ENCODE measurements around the gene ARNT2.
A peak's percentile ranks its signal among the peaks of the same experiment; 100 is the strongest.

ARNT2 gene

DNA sequence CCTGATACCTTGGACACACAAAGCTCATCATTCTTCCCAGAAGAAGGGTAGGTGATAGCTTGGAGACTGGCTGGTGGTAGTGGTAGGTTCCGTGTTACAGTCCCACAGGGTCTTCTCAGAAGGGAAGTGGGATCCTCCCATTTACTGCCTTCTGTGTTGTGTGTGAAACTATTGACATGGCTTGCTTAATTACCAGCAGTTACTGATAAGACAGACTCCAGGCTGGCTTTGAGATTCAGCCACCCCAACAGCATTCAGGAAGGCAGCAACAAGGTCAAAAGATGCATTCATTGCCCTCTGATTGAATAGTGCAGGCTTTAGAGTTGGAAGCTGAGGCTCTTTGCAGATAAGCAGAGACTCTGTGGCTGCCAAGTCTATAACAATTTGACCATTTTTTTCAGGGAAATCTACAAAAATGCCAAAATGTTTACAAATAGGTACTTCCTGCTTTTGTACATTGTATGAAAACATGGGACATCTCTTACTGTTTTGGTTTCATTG is 7.7 kb downstream of the ARNT2 start:
- DNase-seq: no peak

DNA sequence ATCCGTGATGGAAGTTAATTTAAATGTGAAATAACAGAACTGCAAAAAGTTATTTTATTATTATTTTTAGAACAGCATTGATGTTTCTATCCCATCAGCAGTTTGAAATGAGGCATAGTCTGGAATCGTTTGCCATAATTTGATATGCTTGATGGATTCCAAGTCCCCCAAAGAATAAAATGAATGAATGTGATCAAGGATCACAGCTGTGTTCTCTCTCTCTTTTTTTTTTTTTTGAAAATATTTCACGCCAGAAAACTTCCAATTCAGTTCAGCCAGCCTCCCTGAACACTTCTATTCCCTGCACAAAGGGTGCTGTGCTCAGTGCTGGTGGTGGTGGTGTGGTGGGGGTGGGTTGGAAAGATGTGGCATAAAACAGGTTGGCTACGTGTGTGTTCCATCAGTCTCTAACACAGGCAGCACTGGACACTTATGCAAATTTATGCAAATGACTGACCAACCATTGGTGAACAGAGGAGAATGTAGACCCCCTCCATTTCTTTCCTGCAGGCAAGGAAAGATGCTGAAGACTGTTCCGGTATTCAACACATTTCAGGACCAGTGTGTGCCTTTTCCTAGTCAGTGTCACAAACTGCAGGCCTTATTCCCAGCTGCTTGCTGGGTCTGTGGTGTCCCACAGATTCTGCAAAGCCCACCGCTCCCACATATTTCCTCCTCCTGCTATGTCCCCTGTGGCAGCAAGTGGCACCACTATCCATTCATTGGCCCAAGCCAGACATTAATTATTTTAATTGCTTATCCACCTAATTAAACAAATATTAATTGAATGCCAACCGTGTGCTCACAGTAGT is 10.6 kb downstream of the ARNT2 start:
- no peak for DNase-seq

DNA sequence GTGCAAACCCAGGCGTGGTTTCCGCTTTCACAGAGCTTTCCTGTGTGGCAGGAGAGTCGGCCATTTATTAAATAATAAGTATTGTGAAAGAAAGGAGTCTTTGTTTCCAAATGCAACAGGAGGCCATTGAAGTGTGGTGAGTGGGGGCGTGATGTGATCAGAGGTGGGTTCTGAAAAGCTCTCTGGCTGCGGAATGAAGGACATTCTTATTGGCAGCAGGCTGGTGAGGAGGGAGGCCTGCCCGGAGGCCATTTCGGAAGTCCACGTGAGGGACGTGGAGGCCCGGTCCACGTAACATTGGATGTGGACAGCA is 11.1 kb downstream of the ARNT2 start:
- DNase-seq: no peak

DNA sequence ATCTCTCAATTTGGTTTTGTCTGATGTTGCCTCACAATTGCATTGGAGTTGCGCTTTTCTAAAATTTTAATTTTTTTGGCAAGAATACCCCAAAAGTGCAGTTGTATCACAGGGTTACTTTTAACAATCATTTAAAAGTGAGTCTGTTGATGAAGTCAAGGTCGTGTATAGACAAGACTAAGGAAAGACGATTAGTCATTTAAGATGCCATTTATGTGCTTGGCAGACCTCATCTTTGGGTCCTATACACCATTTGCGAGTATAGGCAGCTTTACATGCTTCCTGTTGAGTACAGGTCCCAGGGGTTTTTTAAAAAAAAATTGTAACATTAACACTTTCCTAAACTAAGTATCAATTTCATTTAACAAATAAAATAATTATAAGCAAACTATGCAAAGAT is 12.5 kb downstream of the ARNT2 start:
- no peak for DNase-seq

DNA sequence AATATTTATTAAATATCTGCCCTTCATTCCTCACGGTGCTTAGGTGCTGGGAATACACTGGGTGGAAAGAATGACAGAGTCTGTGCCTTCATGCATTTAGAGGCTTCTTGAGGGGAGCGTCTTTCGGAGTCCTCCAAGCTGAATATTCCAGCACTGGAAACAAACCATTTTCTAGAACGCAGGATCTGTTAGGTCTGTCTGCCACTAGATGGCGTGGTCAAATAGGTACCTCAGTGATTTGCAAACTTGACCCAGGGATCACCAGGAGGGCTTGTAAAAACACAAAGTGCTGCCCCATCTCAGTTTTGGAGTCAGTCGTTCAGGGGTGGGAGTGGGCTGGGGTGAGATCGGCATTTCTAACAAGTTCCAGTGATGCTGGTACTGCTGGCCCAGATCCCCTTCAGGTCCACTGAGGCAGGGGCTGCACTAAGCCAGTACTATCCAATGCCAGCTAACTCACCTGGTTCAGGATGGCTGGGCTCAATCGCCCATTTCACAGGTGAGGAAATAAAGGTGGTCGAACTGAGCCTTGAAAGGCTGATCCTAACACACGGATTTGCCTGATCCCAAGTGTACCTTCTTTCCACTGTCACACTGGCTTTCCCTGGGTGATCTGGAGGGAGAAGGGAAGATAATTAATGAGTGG is 14.8 kb downstream of the ARNT2 start:
- DNase-seq: peak; percentile 17

DNA sequence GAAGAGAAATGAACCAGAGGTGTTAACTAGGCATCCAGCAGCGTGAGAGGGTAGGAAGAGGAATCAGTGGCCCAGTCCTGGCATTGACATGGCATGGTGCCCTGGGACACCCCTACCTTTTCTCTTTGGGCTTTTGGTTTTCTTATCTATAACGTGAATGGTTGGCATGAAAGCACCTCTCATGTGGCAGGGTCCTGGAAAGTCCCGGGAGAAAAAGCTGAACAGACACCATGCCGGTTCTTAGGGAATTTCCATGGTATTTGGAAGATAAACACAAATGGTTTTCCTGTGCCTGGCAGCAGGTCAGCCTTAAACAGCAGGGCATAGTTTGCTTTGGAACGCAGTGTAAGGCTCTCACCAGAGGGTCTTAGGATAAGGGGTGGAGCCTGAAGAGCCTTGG is 15.4 kb downstream of the ARNT2 start:
- no peak for DNase-seq

DNA sequence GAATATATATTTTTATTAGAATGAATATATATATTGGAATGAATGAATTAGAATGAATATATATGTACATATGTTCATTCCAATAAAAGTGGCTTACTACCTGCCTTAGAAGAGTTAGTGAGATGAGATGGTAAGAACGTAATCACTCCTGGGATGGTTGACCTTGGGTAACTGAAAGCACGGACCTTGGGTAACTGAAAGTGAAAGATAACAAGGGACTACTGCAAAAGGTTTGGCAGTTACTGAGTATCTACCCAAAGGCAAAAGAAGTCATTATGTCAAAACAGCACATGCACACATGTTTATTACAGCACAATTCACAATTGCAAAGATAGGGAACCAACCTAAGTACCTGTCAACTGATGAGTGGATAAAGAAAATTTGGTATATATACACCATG is 16.5 kb downstream of the ARNT2 start:
- no peak for DNase-seq

DNA sequence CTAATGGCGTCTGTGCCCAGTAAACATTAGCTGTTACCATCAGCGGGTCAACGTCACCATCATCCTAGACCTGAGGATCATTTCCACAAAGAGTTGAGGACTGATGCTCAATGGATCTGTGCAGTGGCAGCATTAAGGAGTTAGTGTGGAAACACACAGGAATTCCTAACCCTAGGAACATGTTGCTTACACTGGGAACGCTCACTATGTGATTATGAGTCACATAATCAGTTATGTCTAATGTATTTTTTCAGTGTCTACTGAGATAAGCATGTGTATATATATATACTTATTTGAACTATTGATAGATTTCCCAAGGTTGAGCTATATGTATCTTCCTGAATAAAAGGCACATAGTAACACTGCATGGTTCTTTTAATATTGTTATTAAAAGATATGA is 19.0 kb downstream of the ARNT2 start:
- DNase-seq: no peak

DNA sequence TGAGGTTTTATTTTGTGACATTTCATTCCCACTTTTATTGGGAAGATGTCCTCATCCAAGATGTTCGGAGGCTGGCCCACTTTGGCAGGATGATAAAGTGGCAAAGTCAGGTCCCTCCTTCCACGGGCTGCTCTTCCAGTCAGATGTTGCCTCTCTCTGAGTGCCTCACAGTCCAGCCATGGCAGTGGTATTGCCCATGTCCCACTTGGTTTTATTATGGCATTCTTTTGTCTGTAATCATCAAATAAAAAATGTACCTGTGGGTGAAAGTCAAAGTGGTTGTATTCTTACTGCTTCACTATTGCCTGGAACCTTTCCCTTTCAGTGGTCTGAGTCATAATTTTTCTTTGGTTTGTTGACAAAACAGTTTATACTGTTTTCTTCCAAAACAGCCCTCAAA is 20.2 kb downstream of the ARNT2 start:
- DNase-seq: no peak

DNA sequence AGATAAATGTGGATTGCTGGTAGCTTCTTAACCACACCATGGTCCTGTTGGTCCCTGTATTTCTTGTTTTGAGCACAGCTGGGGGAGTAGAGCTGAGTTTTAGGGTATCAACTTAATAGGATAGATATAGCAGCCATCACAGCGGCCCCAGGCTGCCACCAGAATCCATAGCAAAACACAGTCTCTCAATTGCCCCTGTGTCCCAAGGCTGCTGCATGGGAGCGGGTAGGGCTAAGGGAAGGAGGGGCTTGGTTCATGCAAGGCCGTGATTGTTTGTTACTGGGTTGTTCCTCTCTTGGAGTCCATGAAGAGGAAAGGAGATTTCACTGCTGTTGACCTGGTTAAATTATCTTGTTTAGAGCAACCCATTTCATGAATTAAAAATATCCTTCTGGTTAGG is 22.1 kb downstream of the ARNT2 start:
- no peak for DNase-seq

DNA sequence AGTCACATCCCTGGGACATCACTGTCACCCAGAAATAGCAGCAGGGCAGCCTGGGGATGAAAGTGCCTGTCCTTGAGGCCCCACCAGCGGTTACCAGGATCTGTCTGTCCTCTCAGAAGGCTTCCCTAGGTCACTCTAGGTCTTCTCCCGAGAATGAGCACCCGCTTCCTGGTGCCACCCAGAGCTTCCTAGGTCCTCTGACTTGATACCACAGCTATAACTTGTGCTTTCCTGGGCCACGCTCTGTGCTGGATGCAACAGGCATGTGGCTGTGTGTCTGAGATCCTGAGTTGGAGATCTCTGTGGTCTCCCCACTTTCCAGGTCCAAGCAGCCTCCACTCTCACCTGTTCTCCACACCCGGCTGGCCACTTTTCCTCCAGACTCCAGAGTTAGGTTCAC is 25.8 kb downstream of the ARNT2 start:
- DNase-seq: no peak

DNA sequence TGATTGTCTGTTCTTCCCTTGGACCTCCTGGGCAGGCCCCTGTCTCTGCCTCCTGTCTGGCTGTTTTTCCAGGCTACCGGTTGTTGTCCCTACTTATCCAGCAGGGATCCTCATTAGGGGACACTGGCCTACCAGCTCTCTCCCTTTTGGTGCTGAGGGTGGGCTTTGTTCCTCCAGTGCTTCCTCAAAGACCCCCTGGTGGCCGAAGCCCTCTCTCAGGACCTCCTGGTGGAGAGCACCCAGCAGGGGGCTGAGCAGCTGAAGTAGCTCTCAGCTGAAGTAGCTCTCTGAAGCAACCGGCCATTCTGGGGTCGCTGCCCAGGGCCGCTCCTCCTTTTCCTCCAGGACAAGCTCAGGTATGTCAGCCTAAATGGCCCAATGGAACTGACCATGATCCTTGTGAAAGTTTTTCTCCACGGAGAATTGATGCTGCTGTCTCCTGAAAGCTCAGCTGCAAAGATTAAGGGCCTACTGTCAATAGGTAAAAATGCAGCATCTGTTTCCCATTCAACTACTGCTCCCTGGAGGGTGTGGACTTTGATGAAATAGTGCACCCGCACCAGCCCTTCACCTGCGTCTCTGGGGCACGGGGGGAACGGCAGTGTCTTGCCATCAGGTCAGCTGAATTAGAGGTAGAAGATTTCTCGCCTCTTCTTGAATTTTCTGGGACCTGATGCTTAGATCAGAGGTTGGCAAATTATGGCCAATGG is 27.6 kb downstream of the ARNT2 start:
- no peak for DNase-seq

DNA sequence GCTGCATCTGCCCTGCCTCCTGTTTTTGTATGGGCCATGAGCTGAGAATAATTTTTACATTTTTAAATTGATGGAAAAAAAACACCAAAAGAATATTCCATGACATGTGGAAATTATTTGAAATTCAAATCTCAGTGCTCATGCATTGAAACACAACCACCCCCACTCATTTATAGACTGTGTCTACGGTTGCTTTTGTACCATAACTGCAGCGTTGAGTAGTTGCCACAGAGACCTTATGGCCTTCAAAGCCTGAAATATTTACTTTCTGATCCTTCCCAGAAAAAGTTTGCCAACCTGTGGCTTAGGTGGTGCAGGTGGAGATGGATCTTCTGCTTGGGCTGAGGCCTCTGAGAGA is 28.1 kb downstream of the ARNT2 start:
- DNase-seq: no peak

DNA sequence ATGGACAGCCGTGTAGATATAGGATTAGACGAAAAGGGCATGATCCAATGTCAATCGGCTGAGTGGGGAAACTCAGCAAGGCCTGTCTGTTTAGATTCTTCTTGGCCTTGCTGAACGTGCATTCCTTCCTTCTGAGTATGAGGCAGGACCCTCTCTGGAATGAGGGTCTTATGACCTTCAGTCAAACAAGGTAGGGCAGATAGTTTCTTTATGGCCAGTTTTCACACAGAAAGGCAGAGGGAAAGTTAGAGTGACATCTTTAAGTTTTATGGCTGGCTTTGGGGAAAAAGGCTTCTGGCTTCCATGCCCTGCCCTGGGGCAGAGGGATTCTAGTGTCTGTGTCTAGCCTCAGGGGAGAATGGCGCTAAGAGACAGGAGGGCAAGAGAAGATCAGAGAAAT is 29.7 kb downstream of the ARNT2 start:
- DNase-seq: no peak

DNA sequence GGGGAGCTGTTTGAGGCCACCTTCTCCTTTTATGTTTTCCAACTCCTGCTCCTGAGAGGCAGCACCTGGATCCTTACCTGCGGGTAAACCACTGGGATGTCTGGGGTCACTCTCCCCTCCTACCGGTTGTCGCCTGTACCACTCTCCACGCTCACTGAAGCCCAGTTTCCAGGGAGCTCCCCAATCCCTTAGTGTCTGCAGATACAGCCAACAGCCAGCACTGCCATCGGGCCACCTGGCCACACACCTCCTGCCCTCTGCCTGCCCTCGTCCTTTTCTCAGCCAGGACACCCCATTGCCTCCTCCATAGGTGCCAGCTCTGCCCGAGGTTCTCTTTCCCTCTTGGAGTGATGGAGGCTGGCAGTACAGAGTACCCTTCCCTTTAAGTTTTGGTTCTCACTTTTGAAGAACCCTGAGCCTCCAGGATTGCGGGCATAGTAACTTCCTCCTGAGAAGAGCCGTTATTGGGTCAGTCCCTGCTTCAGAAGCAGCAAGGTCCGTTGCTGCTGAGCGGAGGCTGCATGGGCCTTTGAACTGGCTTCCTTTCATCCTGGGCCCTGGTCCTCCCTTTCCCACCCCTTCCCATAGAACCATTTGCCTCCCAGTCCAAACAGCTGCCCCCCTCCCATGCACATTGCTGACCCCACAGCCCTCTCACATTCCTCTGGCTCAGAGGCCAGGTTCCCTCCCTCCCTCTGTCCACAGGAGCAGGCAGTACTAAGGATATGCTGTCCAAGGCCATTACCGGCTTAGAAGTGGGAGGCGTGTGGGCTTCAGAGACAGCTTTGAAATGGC is 30.9 kb downstream of the ARNT2 start:
- DNase-seq: no peak

DNA sequence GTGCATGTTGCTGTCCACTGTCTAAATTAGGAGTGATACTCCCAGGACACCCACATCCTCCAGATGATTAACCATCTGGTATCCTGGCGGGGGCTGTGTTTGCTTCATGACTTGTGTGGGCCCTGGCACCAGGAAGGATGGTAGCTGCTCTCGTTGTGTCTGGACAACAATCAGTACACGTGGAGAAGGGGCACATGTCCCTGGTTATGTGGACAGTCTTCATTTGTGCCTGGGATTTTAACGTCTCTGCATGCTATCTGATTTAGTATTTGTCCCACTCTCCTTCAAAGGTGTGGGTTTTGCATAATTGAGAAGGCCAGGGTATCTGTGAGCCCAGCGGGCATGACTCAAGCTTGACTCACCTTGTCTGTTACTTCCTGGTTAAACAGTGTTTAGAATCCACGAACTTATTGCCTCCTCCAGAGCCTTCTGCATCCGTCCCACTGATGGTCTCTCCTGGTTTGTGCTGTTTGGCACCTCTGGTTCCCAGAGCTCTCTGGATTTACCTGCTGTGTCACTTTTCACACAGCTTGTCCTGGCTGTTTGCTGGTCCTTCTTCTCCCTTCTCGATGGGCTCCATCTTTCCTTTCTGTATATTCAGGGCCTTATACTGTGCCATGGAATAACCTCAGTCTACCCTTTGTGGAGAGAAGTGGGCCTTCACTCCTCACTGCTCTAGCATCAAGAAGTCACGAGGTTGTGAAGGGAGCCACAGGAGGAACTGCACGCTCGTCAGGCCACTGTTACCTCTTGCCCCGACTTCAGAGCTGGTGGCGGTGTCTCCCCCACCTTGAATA is 32.5 kb downstream of the ARNT2 start:
- DNase-seq: no peak

DNA sequence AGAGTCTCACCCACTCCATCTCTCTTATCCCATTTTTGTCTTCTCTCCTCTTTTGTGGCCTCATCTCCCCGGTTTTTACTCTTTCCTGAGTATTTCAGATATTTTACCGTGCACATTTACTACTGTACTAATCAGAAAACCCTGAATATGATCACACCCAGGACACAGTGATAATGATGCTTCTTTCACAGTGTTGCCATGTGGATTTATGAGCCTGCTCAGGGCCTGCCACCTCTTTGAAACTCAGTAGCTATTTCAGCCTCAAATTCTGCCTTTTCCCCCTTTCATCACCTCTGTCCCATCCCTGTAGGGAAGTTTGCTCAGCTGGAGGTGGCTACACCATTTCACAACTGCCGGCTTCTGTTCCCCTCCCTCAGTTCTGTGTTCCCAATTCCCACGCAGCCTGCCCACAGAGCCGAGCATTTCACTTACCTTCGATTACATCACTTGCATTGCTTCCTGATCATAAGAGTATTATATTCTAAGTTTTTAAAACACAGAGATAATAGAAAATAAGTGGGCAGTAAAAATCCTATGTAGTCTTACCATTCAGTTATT is 33.2 kb downstream of the ARNT2 start:
- no peak for DNase-seq

DNA sequence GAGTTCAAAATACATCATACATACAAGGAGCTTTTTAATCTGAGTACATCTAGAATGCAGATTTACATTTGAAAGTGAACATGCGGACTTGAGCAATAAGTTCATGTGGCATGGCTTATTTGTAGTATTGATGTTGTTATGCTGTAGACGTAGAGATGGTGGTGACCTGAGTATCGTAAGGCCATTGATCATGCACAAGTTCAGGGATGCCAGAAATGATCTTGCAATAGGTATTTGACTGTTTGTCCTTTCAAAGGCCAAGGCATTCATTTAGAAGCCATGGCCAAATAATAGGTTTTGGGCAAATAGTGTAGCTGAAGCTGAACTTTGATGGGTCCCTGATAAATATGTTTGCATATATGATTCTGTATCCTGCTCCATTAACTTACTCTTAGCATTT is 35.0 kb downstream of the ARNT2 start:
- no peak for DNase-seq

DNA sequence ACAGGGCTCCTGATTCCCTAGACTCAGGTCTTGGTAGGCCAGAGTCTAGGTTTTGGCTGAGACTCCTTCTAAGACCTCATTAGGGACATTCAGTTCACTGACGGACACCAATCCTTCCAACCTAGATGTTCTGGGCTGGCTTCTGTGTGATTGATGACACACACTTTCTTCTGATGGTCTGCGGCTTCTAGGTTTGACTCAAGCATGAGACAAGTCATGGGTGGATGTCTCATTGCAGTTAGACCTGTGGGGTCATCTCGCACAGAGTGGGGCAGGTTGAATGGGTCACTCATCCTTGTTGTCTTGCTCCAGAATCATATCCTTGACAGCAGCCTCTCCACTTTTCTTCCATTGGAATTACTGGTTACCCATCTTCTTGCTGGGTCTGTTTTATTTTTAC is 35.8 kb downstream of the ARNT2 start:
- no peak for DNase-seq

DNA sequence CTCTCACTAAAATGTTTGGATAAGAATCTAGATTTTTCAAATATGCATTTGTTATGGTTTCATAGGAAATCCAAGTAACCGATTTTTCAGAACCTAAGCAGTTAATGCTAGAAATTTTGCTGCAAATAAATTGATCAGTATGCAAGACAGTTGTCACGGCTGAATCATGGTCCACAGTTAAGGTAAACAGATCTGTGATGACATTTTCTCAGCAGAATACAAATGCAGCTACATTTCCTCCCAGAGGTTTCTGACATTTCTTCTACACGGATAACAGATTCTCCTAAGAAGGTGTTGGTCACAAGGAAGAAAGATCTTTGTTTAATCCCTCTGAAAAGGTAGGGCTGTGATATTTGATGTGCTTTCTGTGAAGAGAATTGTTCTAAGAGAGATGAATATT is 36.9 kb downstream of the ARNT2 start:
- no peak for DNase-seq

DNA sequence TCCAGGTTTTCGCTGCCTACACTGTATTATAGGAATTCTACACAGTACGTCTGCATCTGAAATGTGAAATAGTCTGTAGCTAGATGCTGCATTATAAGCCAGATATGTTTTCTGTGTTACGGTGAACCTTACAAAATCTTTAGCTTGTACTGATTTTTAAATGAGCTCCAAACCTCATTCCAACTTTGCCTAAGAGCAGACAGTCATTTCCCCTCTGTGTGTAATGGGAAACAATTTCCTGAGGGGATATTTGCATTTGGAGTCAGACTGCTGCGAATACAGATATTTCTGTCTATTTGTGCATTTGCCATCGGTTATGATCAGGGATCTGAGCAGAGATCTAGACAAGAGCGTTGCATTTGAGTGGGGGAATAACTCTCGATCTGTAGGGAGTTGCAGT is 37.5 kb downstream of the ARNT2 start:
- no peak for DNase-seq

DNA sequence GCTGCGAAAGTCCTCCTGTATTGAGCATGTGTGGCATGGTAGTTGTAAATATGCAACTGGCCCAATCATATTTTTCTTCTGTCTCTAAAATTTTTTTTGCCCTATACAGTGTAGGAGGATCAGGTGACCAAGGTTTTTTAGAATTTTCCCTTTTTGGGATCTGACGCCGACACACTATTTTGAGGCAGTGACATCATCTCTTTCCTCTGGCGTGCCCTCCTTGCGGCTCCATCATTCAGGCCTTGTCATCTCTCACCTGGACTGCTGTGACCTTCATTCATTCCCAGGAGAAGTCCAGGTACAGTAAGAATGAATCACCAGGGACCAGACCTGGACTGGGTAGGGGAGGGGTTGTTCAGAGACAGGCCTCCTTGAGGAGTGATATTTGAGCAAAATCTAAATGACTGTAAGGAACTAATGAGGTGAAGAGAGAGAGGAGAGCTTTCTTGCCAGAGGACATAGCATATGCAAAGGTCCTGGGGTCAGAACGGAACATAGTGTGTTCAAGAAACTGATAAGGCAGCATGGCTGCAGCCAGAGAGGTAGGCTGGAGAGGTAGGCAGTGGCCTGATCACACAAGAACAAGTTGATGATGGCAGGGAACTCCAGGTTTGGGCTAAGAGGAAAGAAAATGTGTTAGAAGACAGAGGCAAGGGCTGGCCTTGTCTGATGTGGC is 38.7 kb downstream of the ARNT2 start:
- no peak for DNase-seq

Data from NCI-H1436 (cell line).